Right lobe of liver (tissue), 6 donors: ENCODE data around the gene GNB1. TPM values are rescaled to one million over a fixed set of nuclear protein-coding genes. Genes with fewer than 3 reads are reported as not detected.
A peak's percentile ranks its signal among the peaks of the same experiment; 100 is the strongest.

Experiments
- ATAC-seq, 4 donors: fragments of 200-7000 bp; cut with Tn5 transposase; one replicate each; pipeline ENCODE4 v1.9.1; 2020; ENCODE audit warnings: mild to moderate bottlenecking in 4 of 4, moderate library complexity in 4 of 4
- DNase-seq, 3 donors: peaks; one replicate each; pipeline ENCODE4 v3.0.0-alpha.2; 2020
- H3K27ac ChIP-seq, 3 donors: fragments of 200-600 bp; one replicate each; pipeline ENCODE4 v1.8.0; 2022
- H3K27me3 ChIP-seq, 2 donors: fragments of 200-600 bp; one replicate each; pipeline ENCODE4 v1.8.0; 2022
- H3K36me3 ChIP-seq, 4 donors: fragments of 200-600 bp; sonication (generic) in 1 of 4; one replicate each; pipeline versions ENCODE4 v1.5.1 to v1.8.0; 2017 to 2022; ENCODE audit warnings: control low read depth in 1 of 4
- H3K4me1 ChIP-seq, 4 donors: fragments of 200-600 bp; sonication (generic) in 1 of 4; one replicate each; pipeline versions ENCODE4 v1.5.1 to v1.8.0; 2017 to 2022; ENCODE audit warnings: control low read depth in 1 of 4
- H3K4me3 ChIP-seq, 3 donors: fragments of 200-600 bp; one replicate each; pipeline ENCODE4 v1.8.0; 2022
- H3K9me3 ChIP-seq, 4 donors: fragments of 200-600 bp; sonication (generic) in 1 of 4; one replicate each; pipeline versions ENCODE4 v1.5.1 to v1.8.0; 2017 to 2022; ENCODE audit warnings: control low read depth in 1 of 4
- POLR2A ChIP-seq: fragments of 450-650 bp; IDR thresholded peaks from one replicate; pipeline ENCODE4 v1.6.1; 2017; ENCODE audit warnings: antibody characterized with exemption, mild to moderate bottlenecking
- WGBS: methylation state at CpG from one replicate; pipeline ENCODE4 v1.1.6; 2018; ENCODE audit warnings: low coverage, low lambda C conversion rate; ENCODE audit not compliant: insufficient coverage; ENCODE audit errors: missing lambda C conversion rate; 5-methylcytosine and 5-hydroxymethylcytosine counted together
- intact Hi-C, 2 donors: fragments of 100-400 bp; cut with DNase I; formaldehyde crosslinking; loops; one replicate each; pipeline versions ENCODE4 v1.11.2 to v1.14.1; 2022
- total RNA-seq, 6 experiments: library from RNA; depleted of rRNA in 2 of 6; stranded (reverse); fragments of >200 nt in 2 of 6; fragmentation: NEBNext Ultra II Directional in 3 of 6; extraction: Animal tissue kit (Norgen Biotek cat#: 25700) in 3 of 6; gene quantifications; one replicate each; pipeline versions ENCODE4 v1.1.0 to v1.2.4, GENCODE V29; 2016 to 2023
- TF ChIP-seq, protein P1 (sequence below), 4 donors: fragments of 200-600 bp in 3 of 4; fragments of 450-650 bp in 1 of 4; IDR thresholded peaks; one replicate each; pipeline versions ENCODE4 v1.5.1 to v1.8.0; 2016 to 2022; ENCODE audit warnings: antibody characterized with exemption in 4 of 4, mild to moderate bottlenecking in 2 of 4
- donor health status: DM: no; HTN: yes; CAD: no.
- donor health status: DM: no; HTN: no; CAD: no.
- donor health status: DM: no; HTN: no; CAD: no.
- donor health status: DM: no; HTN: yes; CAD: no.
- donor health status: DM: no; HTN: yes; CAD: no.

Gene GNB1
- total RNA-seq, 6 experiments from 2014 or later = 85.9 to 147 (median 104) TPM

DNA sequence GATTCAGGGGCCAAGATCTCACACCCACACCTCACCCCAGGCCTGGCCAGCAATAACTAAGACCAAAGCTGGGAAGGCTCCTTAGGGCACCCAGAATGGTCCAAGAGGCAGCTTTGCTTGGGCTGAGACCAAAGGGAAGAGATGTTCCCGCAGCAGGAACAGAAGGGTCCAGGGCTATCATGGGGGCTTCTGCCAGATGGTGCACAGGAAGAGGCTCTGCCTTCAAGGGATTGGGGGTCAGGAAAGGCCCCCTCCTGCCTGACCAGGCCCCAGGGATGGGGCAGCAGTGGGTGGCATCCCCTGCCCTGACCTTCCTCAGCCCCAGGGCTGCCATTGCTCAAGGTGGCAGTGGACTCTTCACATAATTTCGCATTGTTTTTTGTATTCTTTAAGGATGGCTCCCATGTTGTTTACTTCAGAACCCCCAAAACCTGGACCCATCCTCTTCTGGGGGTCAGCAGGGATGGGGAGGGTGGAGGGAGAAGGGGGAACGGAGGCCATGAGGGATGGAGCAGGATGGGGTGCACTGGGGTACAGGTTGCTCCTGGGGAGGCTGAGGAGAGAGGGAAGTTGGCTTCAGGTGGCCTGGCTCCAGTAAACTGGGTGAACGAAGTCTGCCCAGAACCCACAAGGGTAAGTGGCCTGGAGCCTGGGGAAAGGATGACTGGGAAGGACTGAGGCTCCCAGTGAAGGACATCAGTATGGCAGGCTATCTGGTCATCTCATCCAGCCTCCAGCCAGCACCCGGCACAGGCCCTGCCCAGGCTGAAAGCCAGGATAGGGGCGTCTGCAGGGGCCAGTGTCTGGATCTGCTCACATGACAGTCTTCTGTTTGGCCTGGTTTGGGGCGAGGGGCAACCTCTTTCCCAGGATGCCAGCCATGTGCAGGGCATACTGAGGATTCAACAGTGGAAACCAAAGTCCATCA, 110.0 kb downstream of the GNB1 start:
- peak in 1 of 4 donors; percentile 1 for ATAC-seq

DNA sequence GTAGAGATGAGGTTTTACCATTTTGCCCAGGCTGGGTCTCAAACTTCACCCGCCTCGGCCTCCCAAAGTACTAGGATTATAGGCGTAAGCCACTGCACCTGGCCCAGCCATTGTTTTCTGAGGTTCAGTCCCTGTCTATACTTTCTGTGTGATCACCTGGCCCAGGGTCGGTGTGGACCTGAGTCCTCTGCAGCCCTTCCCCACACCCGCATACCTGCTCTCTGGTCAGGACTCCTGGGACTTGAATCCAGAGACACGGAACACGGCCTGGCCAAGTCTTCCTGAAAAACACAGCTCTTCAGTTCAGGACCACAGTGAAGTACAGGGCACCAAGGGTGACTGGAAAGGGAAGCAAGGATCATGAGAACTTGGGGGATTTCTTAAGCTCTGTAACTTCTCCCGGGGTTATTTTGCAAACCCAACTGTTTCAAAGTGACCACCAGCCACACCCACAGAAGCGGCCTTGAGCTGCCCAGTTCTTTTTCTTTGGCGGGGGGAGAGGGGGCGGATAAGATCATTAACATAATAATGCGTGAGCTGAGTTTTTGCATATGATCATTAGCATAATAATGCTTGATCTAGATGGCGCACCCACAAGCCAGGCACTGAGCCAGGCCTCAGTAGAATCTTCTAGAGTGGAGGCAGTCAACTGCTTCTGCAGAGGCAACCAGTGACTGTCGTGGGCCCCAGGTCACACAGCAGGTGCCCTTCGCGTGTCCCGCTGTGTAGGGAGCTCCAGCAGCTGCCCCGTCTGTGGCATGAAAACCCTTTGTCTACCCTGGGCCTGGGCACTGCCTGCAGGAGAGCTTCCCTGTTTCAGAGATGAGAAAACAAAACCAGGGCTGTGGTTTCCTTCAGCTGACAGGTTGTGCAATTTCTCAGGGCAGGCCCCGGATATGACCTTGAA, 110.9 kb downstream of the GNB1 start:
- intact Hi-C loops = loop anchor here in 1 of 2 donors (10.0 kb wide), 1 partner anchor 105 kb away; no protein-coding TSS in a partner anchor
- peak; percentile 52 to 72 (median 69) for DNase-seq
- no peaks in the 10 kb centered on the region for H3K27me3 ChIP-seq
- H3K4me1 ChIP-seq = peaks cover 0 to 50% (median 20%) of the 10 kb centered on the region in 4 donors
- H3K9me3 ChIP-seq = no peaks in the 10 kb centered on the region
- ATAC-seq = peak in 3 of 4 donors; percentile 0 to 5 (median 1)
- 48% methylated on average over 13 of the region's 19 CpGs for WGBS
- peak overlapping the region; percentile 77 to 98 (median 87) for H3K27ac ChIP-seq
- TF ChIP-seq, protein P1, sequence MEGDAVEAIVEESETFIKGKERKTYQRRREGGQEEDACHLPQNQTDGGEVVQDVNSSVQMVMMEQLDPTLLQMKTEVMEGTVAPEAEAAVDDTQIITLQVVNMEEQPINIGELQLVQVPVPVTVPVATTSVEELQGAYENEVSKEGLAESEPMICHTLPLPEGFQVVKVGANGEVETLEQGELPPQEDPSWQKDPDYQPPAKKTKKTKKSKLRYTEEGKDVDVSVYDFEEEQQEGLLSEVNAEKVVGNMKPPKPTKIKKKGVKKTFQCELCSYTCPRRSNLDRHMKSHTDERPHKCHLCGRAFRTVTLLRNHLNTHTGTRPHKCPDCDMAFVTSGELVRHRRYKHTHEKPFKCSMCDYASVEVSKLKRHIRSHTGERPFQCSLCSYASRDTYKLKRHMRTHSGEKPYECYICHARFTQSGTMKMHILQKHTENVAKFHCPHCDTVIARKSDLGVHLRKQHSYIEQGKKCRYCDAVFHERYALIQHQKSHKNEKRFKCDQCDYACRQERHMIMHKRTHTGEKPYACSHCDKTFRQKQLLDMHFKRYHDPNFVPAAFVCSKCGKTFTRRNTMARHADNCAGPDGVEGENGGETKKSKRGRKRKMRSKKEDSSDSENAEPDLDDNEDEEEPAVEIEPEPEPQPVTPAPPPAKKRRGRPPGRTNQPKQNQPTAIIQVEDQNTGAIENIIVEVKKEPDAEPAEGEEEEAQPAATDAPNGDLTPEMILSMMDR (IDR thresholded peaks at IDR 0.05) = no peak
- TF ChIP-seq POLR2A = no peak
- H3K36me3 ChIP-seq = peaks cover 0 to 3% (median 0%) of the 10 kb centered on the region in 4 donors
- peak overlapping the region in 2 of 3 donors; percentile 86 to 99 for H3K4me3 ChIP-seq

More for the DNA sequence above, 110.0 kb downstream of the GNB1 start:
- no peak for TF ChIP-seq POLR2A
- TF ChIP-seq, protein P1 (IDR thresholded peaks at IDR 0.05) = no peak
- Histone ChIP-seq H3K9me3 (no peaks in the 10 kb centered on the region), H3K4me1 (peaks cover 0 to 41% (median 17%) of the 10 kb centered on the region in 4 donors), H3K4me3 (no peak overlapping the region), H3K27ac (peak overlapping the region in 2 of 3 donors; percentile 57 to 98), H3K27me3 (no peaks in the 10 kb centered on the region), H3K36me3 (peaks cover 0 to 12% (median 1%) of the 10 kb centered on the region in 4 donors)
- WGBS = 57% methylated on average over 1 of the region's 7 CpGs
- intact Hi-C loops = loop anchor here in 1 of 2 donors (10.0 kb wide), 1 partner anchor 104 kb away; no protein-coding TSS in a partner anchor
- DNase-seq = peak in 1 of 3 donors; percentile 51

DNA sequence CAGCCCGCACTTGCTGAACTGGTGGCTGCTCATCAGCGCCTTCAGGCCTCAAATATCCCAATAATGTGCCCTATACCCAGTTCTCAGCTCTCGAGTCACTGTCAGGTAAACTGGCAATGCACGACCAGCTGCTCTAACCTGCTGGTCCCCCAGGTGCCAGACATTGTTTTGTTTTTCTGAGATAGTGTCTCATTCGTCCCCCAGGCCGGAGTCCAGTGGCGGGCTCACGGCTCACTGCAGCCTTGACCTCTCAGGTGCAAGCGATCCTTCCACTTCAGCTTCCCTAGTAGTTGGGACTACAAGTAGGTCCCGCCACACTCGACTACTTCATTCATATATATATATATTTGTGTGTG, 111.6 kb downstream of the GNB1 start:
- intact Hi-C loops = no loop called here
- Histone ChIP-seq H3K9me3 (no peaks in the 10 kb centered on the region), H3K27me3 (no peaks in the 10 kb centered on the region), H3K4me3 (peak overlapping the region; percentile 84 to 99 (median 86)), H3K36me3 (no peaks in the 10 kb centered on the region), H3K4me1 (peaks cover 0 to 57% (median 23%) of the 10 kb centered on the region in 4 donors), H3K27ac (peak overlapping the region; percentile 77 to 98 (median 87))
- no peak for TF ChIP-seq POLR2A
- TF ChIP-seq, protein P1 (IDR thresholded peaks at IDR 0.05) = no peak
- WGBS = 24% methylated on average over 8 of the region's 11 CpGs
- ATAC-seq = no peak
- DNase-seq = peak in 1 of 3 donors; percentile 54

- H3K9me3 ChIP-seq = no peaks in the 10 kb centered on the region
- DNase-seq (peak; percentile 94 to 95 (median 95)), ATAC-seq (peak; percentile 63 to 79 (median 69))
- peaks cover 0 to 58% (median 25%) of the 10 kb centered on the region in 4 donors for H3K4me1 ChIP-seq
- intact Hi-C loops = no loop called here
- H3K36me3 ChIP-seq = no peaks in the 10 kb centered on the region
- peak overlapping the region; percentile 77 to 98 (median 87) for H3K27ac ChIP-seq
- H3K4me3 ChIP-seq = peak overlapping the region; percentile 84 to 99 (median 86)
- TF ChIP-seq POLR2A = peak; percentile 76
- TF ChIP-seq, protein P1 (IDR thresholded peaks at IDR 0.05) = peak in 1 of 4 donors; percentile 19
- no peaks in the 10 kb centered on the region for H3K27me3 ChIP-seq
- 2% methylated on average over 9 of the region's 68 CpGs for WGBS
Measured at GRCh38 chr1:1778663-1779319, 112.1 kb downstream of the GNB1 start.
